Myocyte (in vitro differentiated cells): ENCODE data around the gene KIF4B. TPM values are rescaled to one million over a fixed set of nuclear protein-coding genes. Genes with fewer than 3 reads are reported as not detected.
A peak's percentile ranks its signal among the peaks of the same experiment; 100 is the strongest.
"Not testable (repeated sequence)": the region's sequence is repeated elsewhere in the genome, so short reads cannot be mapped to it uniquely, and the experiment has no call there.

Experiments used
- DNase-seq: peaks from one replicate; pipeline ENCODE4 v3.0.0-alpha.2; 2012; ENCODE audit warnings: low read depth
- polyA plus RNA-seq: library from polyadenylated mRNA; unstranded; fragments of >200 nt; gene quantifications from one replicate; pipeline ENCODE4 v1.2.1, GENCODE V29; 2012; ENCODE audit warnings: missing spikeins
- total RNA-seq: library from RNA; depleted of rRNA; stranded (reverse); fragments of >200 nt; gene quantifications from 2 replicates; pipeline ENCODE4 v1.2.3, GENCODE V29; 2014

The KIF4B gene, protein sequence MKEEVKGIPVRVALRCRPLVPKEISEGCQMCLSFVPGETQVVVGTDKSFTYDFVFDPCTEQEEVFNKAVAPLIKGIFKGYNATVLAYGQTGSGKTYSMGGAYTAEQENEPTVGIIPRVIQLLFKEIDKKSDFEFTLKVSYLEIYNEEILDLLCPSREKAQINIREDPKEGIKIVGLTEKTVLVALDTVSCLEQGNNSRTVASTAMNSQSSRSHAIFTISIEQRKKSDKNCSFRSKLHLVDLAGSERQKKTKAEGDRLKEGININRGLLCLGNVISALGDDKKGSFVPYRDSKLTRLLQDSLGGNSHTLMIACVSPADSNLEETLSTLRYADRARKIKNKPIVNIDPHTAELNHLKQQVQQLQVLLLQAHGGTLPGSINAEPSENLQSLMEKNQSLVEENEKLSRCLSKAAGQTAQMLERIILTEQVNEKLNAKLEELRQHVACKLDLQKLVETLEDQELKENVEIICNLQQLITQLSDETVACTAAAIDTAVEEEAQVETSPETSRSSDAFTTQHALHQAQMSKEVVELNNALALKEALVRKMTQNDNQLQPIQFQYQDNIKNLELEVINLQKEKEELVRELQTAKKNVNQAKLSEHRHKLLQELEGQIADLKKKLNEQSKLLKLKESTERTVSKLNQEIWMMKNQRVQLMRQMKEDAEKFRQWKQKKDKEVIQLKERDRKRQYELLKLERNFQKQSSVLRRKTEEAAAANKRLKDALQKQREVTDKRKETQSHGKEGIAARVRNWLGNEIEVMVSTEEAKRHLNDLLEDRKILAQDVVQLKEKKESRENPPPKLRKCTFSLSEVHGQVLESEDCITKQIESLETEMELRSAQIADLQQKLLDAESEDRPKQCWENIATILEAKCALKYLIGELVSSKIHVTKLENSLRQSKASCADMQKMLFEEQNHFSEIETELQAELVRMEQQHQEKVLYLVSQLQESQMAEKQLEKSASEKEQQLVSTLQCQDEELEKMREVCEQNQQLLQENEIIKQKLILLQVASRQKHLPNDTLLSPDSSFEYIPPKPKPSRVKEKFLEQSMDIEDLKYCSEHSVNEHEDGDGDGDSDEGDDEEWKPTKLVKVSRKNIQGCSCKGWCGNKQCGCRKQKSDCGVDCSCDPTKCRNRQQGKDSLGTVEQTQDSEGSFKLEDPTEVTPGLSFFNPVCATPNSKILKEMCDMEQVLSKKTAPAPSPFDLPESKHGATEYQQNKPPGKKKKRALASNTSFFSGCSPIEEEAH
- not detected in 2 replicates for total RNA-seq
- not detected for polyA plus RNA-seq

DNA sequence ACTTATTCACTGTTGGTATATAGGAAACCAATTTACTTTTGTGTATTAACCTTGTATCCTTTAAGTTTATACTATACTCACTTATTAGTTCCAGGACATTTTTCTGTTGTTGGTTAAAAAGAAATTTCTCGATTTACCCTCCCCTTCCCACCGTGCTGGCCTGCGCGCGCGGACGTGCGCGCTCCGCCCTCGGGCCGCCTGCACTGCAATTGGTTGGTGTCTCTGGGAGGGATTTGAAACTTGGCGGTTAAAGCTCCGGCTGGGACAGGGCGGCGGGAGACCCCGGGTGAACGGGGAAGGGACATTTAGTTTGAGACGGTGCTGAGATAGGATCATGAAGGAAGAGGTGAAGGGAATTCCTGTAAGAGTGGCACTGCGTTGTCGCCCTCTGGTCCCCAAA is at the start of gene KIF4B:
TSS of gene KIF4B (plus strand) at position 230 of the 400 bp plus-strand sequence. CDS start at position 335, 105 bp downstream.
- DNase-seq, result no peak

DNA sequence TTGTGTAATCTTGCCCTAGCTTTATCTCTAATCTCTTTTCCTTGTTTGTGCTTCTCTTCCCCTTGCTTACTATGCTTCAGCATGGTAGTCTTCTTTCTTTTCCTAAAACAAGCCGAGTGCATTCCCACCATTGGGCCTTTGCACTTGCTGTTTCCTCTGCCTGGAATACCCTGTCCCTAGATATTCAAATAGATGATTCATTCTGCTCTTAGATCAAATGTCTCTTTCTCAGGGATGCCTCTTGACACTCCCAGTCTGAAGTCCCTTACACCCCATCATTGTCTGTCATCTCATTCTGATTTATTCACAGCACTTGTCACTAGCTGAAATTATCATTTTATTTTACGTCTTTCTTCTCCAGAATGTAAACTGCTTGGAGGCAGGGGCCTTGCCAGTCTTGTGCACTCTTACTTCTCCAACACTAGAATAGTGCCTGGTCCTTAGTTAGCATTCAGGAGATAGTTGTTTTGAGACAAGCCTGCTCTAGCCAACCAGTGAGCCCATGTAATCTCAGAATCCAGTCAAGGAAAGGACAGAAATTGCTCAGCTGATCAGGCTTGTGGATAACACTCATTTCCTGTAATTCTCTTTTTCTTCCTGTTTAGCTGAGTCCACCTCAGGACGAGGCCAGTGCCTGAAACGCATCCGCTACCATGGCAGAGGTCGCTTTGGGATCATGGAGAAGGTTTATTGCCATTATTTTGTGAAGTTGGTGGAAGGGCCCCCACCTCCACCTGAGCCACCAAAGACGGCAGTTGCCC is 47.3 kb upstream of the KIF4B start:
- no peak for DNase-seq

DNA sequence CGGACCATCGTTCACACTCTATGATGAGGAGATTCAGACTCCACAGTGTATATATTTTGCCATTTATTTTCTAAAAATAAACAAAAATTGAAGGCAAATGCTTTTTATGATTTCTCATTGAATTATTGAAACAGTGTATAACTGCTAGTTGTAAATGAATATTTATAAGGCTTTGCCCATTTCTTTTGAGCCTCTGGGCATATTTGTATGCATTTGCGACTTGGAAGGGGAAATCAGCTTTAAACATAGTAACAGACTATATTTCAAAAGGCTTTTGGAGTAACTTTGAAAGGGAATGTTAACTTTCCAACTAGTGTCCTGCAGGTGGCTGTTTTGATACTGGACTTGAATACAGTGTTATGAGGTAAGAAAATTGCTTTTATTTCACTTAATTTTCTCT is 46.7 kb upstream of the KIF4B start:
- DNase-seq, result no peak

DNA sequence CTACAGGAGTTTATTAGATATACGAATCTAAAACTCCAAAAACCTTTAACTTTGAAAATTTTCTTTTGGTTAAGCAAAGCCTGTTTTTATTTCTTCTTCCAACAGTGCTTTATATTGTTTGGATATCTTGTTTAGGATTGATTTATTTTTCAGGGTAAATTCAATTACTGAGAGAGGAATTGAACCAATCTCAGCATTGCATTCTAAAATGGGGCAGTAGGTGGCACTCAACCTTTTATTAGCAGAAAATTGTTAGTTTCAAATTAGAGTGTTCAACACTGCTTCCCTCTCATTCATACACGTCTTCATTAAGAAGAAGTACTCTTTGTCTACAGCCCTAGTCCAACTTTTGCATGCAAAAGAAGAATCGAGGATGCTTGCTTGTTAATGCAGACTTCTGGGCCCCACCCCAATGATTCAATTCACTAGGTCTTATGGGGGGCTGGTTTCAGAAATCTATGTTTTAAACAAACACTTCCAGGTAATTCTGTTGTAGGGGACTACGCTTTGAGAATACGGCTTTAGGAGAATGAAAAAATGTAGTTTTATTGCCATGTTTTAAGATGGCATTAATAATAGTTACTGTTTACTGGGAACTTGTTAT is 46.0 kb upstream of the KIF4B start:
- DNase-seq, result peak; percentile 7

DNA sequence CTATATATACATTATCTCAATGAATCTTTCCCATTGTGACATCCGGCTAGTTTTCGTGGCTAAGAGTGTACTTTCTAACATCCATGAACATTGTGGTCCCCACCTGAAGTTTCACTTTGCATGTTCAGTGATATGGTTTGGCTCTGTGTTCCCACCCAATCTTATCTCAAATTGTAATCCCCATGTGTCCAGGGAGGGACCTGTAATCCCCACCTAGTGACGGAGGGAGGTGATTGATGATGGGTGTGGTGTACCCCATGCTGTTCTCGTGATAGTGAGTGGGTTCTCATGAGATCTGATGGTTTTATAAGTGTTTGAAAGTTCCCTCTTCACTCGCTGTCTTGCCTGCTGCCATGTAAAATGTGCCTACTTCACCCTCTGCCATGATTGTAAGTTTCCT is 44.6 kb upstream of the KIF4B start:
- DNase-seq, result no peak

DNA sequence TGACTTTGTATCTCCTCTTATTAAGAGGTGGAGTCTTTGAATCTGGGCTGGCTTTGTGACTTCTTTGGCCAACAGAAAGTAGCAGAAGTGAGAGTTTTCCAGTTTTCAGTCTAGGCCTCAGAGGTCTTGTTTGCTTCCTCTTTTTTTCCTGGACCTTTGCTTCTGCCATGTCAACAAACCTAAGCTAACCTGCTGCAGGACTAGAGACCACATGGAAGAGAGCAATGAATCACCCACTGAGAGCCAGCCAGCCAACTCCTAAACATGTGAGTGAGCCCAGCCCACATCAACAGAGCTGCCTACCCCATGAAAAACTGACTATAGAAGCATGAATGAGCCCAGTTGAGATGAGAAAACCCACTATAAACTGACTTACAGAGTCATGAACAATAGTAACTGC is 42.8 kb upstream of the KIF4B start:
- no peak for DNase-seq

DNA sequence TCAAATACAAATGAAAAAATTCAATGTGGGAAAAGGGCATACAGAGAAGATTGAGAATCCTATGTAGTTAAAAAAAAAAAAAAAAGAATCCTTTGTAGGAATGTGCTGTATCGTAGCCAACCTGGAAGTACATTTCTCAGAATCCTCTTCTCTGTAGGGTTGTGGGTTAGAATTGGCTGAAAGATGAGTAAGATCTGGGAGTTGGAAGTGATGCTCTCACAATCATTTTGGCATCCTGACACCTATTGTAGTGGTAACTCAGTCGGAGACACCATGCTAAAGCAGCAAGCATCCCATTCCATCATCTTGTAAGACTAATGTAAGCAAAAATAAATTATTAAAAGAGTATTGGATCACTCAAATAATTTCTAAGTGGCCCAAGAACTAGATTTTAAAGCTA is 42.1 kb upstream of the KIF4B start:
- no peak for DNase-seq

DNA sequence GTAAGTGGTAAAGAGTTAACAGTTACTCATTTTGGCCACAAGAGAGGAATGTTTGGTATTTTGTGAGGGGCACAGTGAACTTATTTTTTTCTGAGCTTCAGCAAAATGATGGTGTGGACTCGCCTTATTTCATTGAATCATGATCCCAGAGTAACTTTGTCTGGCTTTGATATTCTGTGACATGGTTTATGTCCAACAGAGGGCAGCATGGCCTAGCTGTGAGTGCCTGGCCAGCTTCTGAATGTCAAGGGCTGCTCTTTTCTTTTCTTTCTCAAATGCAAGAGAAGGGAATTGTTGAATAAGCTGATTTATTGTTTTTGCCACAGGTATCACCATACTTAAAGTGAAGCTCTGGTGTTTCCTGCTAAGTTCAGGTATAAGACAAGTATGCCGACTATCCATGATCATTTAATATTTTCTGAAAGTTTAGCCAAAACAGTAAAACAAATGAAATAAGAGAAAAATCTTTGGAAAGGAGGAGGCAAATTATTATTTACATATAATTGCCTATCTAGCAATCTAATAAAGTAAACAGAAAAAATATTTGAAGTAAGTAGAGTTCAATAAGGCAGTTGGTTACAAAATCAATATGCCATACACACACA is 41.0 kb upstream of the KIF4B start:
- peak; percentile 58 for DNase-seq

DNA sequence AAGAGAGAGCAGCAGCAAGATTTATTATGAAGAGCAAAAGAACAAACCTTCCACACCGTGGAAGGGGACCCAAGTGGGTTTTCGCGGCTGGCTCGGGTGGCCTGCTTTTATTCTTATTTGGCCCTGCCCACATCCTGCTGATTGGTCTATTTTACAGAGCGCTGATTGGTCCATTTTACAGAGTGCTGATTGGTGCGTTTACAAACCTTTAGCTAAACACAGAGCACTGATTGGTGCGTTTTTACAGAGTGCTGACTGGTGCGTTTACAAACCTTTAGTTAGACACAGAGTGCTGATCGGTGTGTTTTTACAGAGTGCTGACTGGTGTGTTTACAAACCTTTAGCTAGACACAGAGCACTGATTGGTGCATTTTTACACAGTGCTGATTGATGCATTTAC is 37.5 kb upstream of the KIF4B start:
- DNase-seq, result not testable (repeated sequence)

DNA sequence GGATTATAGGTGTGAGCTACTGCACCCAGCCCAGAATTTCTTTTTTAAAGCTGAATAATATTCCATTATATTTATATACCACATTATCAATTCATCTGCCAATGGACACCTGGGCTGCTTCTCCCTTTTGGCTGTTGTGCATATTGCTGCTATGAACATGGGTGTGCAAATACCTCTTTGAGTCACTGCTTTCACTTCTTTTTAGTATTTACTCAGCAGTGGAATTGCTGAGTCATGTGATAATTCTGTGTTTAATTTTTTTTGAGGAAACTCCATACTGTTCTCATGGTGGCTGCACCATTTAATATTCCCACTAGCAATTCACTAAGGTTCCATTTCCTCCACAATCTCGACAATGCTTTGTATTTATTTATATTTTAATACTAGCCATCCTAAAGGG is 36.1 kb upstream of the KIF4B start:
- DNase-seq, result no peak

DNA sequence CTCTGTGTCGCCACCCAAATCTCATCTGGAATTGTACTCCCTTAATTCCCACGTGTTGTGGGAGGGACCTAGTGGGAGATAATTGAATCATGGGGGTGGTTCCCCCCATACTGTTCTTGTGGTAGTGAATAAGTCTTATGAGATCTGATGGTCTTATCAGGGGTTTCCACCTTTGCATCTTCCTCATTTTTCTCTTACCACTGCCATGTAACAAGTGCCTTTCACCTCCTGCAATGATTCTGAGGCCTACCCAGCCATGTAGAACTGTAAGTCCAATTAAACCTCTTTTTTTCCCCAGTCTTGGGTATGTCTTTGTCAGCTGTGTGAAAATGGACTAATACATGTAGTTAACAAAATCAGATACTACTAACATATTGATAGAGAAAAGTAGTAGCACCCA is 35.3 kb upstream of the KIF4B start:
- not testable (repeated sequence) for DNase-seq

DNA sequence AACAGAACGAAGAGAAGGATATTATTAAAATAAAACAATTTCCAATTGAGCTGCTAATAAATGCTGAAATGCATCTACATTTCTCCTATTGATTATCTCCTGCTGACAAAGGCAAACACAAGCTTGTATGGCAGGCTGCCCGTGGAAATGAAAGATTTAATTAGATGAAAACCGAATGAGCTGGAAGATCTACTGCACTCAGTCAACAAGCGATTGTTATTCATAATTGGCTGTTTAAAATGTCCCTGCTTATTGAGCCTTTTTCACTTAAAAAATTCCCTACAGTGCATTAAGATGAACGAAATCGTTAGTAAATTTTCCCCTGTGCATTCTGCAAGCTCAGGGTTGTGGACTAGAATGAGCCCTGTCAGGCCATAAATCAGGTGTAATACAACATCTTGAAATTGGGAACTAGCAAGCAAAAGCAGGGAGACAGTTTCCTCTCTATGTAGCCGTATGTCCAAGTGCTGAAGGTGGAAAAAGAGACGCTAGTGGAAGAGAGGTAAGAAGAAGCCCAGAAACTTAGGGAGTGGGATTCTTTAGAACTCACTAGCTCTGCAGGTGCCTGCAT is 28.5 kb upstream of the KIF4B start:
- no peak for DNase-seq

DNA sequence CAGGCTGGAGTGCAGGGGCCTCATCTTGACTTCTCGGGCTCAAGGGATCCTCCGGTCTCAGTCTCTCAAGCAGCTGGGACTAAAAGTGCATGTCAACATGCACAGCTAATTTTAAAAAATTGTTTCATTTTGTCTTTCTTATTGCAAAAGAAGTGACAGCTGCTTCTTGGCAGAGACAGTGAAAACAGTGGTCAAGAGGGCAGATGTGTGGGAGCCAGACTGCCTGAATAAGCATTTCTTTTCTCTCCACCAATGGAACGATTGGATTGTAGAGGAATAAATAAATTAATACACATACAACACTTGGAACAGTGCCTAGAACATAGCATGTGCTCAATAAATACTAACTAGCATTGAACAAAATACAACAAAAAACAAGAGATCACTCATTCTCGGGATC is 27.4 kb upstream of the KIF4B start:
- DNase-seq, result peak; percentile 78

DNA sequence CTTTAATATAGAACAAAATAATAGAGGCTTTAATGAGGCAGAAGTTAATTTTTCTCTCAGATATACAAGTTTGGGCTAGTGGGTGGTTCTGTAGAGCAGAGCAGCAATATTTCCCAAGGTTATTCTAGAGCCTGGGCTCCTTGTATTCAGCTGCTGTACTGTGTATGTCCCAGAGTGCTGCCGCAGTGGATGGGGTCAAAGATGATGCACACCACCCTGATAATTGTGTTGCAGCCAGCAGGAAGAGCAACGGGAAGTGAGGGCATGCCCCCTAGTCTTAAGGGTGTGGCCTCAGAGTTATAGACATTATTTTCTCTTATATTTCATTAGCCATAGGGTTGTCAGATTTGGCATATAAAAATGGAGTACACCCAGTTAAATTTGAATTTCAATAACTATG is 23.9 kb upstream of the KIF4B start:
- no peak for DNase-seq

DNA sequence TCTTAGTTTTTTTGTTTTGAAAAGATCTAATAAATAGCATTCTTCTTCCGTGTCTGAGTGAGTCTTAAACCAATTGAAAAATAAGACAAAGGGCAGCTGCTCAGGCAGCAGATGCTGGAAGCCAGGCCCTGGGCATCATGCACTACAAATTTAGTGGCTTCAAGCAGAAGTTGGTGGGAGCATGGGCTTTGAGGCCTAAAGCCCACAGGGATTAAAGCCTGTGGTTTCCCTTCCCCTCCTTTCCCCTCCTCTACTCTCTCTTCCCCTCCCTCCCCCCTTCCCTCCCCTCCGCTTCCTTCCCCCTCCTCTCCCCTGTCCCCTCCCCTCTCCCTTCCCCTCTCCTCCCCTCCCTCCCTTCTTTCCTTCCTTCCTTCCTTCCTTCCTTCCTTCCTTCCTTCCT is 20.1 kb upstream of the KIF4B start:
- peak; percentile 48 for DNase-seq

DNA sequence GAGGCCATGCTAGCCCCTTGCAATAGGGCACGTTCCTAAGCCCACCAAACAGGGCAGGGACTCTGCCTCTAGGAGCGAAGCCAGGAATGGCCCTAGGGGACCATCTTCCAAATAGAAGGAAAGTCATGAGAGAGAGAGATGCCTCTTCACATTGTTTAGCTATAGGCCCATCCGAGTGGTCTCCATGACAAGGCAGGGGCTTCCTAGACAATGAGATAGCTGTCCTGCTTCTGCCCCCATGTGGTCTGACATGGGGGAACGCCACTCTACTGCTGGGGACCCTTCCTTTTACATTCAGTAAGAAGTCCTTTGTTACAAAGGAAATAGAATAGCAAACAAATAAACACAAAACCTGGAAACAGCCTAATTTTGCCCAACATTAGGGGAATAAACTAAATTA is 17.9 kb upstream of the KIF4B start:
- DNase-seq, result no peak

DNA sequence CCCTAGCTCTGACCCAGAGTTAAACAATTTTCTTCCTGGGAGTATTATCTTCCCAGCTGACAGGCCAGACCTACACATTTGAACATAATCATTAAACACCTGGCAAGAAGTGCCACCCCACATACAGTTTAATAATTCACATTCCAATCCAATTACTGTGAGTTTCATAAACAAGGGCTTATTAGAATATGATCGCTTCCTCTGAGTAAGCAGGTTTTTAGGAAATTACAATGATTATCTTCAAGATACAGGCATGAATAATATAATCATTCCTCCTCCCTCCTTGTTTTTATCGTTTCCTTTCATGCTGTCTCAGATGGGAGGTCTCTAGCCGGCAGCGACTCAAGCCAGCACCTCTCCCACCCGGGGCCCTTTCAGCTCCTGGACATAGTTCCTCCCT is 15.8 kb upstream of the KIF4B start:
- no peak for DNase-seq

DNA sequence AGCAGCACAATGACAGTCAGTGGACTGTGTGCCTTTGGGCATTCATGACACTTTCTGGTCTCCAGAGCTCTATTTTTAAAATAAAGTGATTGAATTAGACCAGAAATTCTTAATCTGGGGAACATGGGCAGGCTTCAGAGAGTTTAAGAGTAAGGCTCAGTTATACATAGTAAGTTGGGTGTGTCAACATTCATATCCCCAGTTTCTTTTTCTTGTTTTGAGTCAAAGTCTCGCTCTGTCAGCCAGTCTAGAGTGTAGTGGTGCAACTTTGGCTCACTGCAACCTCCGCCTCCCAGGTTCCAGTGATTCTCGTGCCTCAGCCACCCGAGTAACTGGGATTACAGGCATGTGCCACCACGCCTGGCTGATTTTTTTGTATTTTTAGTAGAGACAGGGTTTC is 13.7 kb upstream of the KIF4B start:
- no peak for DNase-seq

DNA sequence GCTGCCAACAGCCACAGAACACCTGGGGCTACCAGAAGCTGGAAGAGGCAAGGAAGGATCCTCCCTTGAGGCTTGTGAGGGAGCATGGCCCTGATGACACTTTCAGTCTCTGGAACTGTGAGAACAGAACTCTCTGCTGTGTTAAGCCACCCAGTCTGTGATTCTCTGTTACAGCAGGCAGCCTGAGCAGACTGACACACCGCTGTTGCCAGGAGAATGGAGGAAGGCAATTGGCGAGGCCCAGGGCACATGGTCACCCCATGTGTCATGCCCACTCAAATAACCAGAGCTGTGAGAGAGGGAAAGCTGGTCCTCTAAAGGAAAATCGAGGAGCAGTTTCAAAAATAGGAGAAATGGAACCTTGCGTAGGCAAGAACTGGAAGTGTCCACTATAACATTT is 12.0 kb upstream of the KIF4B start:
- no peak for DNase-seq

DNA sequence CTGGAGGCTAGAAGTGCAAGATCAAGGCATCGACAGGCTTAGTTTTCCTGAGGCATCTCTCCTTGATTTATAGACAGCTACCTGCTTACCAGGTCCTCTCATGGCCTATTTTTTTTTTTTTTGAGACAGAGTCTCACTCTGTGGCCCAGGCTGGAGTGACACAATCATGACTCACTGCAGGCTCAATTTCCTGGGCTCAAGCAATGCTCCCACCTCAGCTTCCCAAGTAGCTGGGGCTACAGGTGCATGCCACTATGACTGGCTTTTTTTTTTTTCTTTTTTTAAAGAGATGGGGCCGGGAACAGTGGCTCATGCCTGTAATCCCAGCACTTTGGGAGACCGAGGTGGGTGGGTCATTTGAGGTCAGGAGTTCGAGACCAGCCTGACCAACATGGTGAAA is 10.8 kb upstream of the KIF4B start:
- DNase-seq, result not testable (repeated sequence)
